Upper lobe of left lung (tissue), 4 donors: ENCODE data around the gene WNT16.

Source experiments
- POLR2A ChIP-seq, 4 donors: fragments of 450-650 bp; IDR thresholded peaks; one replicate each; pipeline ENCODE4 v1.5.1; 2016 to 2017; ENCODE audit warnings: antibody characterized with exemption in 4 of 4, mild to moderate bottlenecking in 2 of 4
- TF ChIP-seq, protein P1 (sequence below), 6 experiments: fragments of 450-650 bp in 4 of 6; fragments of 200-600 bp in 2 of 6; sonication (generic) in 2 of 6; IDR thresholded peaks; one replicate each; pipeline ENCODE4 v1.5.1; 2016 to 2019; ENCODE audit warnings: antibody characterized with exemption in 6 of 6

DNA sequence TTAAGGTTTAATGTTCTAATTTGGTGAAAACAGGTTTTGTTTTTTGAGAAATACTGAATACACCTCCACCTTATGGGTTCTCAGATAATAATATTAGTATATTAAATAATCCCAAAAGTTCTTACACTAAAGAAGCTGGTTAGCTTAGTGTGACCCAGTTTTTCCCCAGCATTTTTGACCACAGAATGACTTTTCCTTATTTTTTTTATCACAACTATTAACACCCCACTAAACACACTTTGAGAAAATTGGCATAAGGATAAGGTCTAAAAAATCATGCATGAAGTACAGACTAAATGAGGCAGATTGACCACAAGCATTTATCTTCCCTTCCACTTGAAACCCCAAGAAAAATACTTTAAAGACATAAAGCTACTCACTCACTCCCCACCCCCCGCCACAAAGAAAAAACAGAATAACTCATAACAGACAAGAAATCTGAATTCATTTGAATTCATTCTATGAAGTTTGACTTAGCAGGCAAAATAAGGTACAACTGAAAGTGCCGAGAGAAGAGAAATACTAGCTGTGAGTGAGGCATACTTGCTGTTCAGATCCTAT lies 49.7 kb upstream of the WNT16 start:
- no peak for TF ChIP-seq POLR2A (IDR thresholded peaks at IDR 0.05)
- TF ChIP-seq, protein P1, sequence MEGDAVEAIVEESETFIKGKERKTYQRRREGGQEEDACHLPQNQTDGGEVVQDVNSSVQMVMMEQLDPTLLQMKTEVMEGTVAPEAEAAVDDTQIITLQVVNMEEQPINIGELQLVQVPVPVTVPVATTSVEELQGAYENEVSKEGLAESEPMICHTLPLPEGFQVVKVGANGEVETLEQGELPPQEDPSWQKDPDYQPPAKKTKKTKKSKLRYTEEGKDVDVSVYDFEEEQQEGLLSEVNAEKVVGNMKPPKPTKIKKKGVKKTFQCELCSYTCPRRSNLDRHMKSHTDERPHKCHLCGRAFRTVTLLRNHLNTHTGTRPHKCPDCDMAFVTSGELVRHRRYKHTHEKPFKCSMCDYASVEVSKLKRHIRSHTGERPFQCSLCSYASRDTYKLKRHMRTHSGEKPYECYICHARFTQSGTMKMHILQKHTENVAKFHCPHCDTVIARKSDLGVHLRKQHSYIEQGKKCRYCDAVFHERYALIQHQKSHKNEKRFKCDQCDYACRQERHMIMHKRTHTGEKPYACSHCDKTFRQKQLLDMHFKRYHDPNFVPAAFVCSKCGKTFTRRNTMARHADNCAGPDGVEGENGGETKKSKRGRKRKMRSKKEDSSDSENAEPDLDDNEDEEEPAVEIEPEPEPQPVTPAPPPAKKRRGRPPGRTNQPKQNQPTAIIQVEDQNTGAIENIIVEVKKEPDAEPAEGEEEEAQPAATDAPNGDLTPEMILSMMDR (IDR thresholded peaks at IDR 0.05): no peak
